Measurements from ENCODE around the gene PRG3.
"Not testable (repeated sequence)": the region's sequence is repeated elsewhere in the genome, so short reads cannot be mapped to it uniquely, and the experiment has no call there.

PRG3 gene

GRCh38 chr11:57408771-57409170 lies 27.8 kb upstream of the PRG3 start:
- no peak for DNase-seq (ENCODE audit: low read depth, low spot score)

GRCh38 chr11:57407941-57408475 lies 27.1 kb upstream of the PRG3 start:
- no peak for DNase-seq (ENCODE audit: low read depth, low spot score)

- no peak for DNase-seq (ENCODE audit: low read depth, low spot score)
Measured at GRCh38 chr11:57407010-57407920, 26.3 kb upstream of the PRG3 start.

- DNase-seq (ENCODE audit: low read depth, low spot score): no peak
Measured at GRCh38 chr11:57406337-57406904, 25.5 kb upstream of the PRG3 start.

GRCh38 chr11:57405271-57405860 lies 24.4 kb upstream of the PRG3 start:
- DNase-seq (ENCODE audit: low read depth, low spot score): no peak

- DNase-seq (ENCODE audit: low read depth, low spot score): no peak
Measured at GRCh38 chr11:57403802-57404147, 22.8 kb upstream of the PRG3 start.

GRCh38 chr11:57403003-57403801 lies 22.3 kb upstream of the PRG3 start:
- DNase-seq (ENCODE audit: low read depth, low spot score): not testable (repeated sequence)

GRCh38 chr11:57402188-57403002 lies 21.4 kb upstream of the PRG3 start:
- DNase-seq (ENCODE audit: low read depth, low spot score): peak; percentile 32

GRCh38 chr11:57399972-57400578 lies 19.1 kb upstream of the PRG3 start:
- DNase-seq (ENCODE audit: low read depth, low spot score): no peak

GRCh38 chr11:57399221-57399620 lies 18.3 kb upstream of the PRG3 start:
- no peak for DNase-seq (ENCODE audit: low read depth, low spot score)

GRCh38 chr11:57397394-57397990 lies 16.5 kb upstream of the PRG3 start:
- no peak for DNase-seq (ENCODE audit: low read depth, low spot score)

- DNase-seq (ENCODE audit: low read depth, low spot score): no peak
Measured at GRCh38 chr11:57396744-57397143, 15.8 kb upstream of the PRG3 start.

- no peak for DNase-seq (ENCODE audit: low read depth, low spot score)
Measured at GRCh38 chr11:57395905-57396623, 15.1 kb upstream of the PRG3 start.

GRCh38 chr11:57394203-57394965 lies 13.4 kb upstream of the PRG3 start:
- DNase-seq (ENCODE audit: low read depth, low spot score): no peak

GRCh38 chr11:57392763-57393105 lies 11.8 kb upstream of the PRG3 start:
- DNase-seq (ENCODE audit: low read depth, low spot score): no peak

GRCh38 chr11:57392066-57392762 lies 11.3 kb upstream of the PRG3 start:
- no peak for DNase-seq (ENCODE audit: low read depth, low spot score)

- no peak for DNase-seq (ENCODE audit: low read depth, low spot score)
Measured at GRCh38 chr11:57391539-57391938, 10.6 kb upstream of the PRG3 start.

- no peak for DNase-seq (ENCODE audit: low read depth, low spot score)
Measured at GRCh38 chr11:57391111-57391510, 10.2 kb upstream of the PRG3 start.

All from astrocyte of the hippocampus (primary cell).